ENCODE results near the gene AP2B1. TPM values are rescaled to one million over a fixed set of nuclear protein-coding genes. Genes with fewer than 3 reads are reported as not detected.

AP2B1 gene
- total RNA-seq, 1 experiment from 2014 or later: 195 TPM

GRCh38 chr17:35546487-35546886 is 40.6 kb upstream of the AP2B1 start:
- CTCF ChIA-PET: no interaction called here
- POLR2A ChIA-PET: no interaction called here

More at GRCh38 chr17:35546487-35546886, 40.6 kb upstream of the AP2B1 start:
- no peaks in the 10 kb centered on the region for H3K36me3 Mint-ChIP-seq
- peaks cover 36% of the 10 kb centered on the region for H3K27me3 Mint-ChIP-seq (ENCODE audit: low read depth)
- DNase-seq (ENCODE audit: low spot score): no peak
- no peak overlapping the region for H3K4me3 Mint-ChIP-seq
- TF ChIP-seq CTCF (IDR thresholded peaks at IDR 0.05) (no peak), CREM (CRISPR knock-in tag; IDR thresholded peaks at IDR 0.05) (no peak), MXD4 (CRISPR knock-in tag; IDR thresholded peaks at IDR 0.05; ENCODE audit: borderline replicate concordance) (no peak), JAZF1 (CRISPR knock-in tag; IDR thresholded peaks at IDR 0.05) (no peak), SP1 (CRISPR knock-in tag; conservative IDR thresholded peaks at IDR 0.05) (no peak), ZNF671 (CRISPR knock-in tag; IDR thresholded peaks at IDR 0.05) (no peak), ATF1 (CRISPR knock-in tag; IDR thresholded peaks at IDR 0.05) (no peak), ELF4 (CRISPR knock-in tag; IDR thresholded peaks at IDR 0.05; ENCODE audit: low read depth) (no peak), E2F1 (CRISPR knock-in tag; IDR thresholded peaks at IDR 0.05) (no peak), TEAD4 (CRISPR knock-in tag; IDR thresholded peaks at IDR 0.05) (no peak), NFATC4 (CRISPR knock-in tag; IDR thresholded peaks at IDR 0.05) (no peak), NR3C1 (CRISPR knock-in tag; conservative IDR thresholded peaks at IDR 0.05; ENCODE audit: low read depth) (no peak), TP53 (CRISPR knock-in tag; IDR thresholded peaks at IDR 0.05) (no peak)
- TF ChIP-seq, protein P1, sequence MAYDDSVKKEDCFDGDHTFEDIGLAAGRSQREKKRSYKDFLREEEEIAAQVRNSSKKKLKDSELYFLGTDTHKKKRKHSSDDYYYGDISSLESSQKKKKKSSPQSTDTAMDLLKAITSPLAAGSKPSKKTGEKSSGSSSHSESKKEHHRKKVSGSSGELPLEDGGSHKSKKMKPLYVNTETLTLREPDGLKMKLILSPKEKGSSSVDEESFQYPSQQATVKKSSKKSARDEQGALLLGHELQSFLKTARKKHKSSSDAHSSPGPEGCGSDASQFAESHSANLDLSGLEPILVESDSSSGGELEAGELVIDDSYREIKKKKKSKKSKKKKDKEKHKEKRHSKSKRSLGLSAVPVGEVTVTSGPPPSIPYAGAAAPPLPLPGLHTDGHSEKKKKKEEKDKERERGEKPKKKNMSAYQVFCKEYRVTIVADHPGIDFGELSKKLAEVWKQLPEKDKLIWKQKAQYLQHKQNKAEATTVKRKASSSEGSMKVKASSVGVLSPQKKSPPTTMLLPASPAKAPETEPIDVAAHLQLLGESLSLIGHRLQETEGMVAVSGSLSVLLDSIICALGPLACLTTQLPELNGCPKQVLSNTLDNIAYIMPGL (CRISPR knock-in tag; IDR thresholded peaks at IDR 0.05): no peak
- TF ChIP-seq, protein P2, sequence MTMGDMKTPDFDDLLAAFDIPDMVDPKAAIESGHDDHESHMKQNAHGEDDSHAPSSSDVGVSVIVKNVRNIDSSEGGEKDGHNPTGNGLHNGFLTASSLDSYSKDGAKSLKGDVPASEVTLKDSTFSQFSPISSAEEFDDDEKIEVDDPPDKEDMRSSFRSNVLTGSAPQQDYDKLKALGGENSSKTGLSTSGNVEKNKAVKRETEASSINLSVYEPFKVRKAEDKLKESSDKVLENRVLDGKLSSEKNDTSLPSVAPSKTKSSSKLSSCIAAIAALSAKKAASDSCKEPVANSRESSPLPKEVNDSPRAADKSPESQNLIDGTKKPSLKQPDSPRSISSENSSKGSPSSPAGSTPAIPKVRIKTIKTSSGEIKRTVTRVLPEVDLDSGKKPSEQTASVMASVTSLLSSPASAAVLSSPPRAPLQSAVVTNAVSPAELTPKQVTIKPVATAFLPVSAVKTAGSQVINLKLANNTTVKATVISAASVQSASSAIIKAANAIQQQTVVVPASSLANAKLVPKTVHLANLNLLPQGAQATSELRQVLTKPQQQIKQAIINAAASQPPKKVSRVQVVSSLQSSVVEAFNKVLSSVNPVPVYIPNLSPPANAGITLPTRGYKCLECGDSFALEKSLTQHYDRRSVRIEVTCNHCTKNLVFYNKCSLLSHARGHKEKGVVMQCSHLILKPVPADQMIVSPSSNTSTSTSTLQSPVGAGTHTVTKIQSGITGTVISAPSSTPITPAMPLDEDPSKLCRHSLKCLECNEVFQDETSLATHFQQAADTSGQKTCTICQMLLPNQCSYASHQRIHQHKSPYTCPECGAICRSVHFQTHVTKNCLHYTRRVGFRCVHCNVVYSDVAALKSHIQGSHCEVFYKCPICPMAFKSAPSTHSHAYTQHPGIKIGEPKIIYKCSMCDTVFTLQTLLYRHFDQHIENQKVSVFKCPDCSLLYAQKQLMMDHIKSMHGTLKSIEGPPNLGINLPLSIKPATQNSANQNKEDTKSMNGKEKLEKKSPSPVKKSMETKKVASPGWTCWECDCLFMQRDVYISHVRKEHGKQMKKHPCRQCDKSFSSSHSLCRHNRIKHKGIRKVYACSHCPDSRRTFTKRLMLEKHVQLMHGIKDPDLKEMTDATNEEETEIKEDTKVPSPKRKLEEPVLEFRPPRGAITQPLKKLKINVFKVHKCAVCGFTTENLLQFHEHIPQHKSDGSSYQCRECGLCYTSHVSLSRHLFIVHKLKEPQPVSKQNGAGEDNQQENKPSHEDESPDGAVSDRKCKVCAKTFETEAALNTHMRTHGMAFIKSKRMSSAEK (CRISPR knock-in tag; IDR thresholded peaks at IDR 0.05; ENCODE audit: borderline replicate concordance): no peak
- TF ChIP-seq, protein P3, sequence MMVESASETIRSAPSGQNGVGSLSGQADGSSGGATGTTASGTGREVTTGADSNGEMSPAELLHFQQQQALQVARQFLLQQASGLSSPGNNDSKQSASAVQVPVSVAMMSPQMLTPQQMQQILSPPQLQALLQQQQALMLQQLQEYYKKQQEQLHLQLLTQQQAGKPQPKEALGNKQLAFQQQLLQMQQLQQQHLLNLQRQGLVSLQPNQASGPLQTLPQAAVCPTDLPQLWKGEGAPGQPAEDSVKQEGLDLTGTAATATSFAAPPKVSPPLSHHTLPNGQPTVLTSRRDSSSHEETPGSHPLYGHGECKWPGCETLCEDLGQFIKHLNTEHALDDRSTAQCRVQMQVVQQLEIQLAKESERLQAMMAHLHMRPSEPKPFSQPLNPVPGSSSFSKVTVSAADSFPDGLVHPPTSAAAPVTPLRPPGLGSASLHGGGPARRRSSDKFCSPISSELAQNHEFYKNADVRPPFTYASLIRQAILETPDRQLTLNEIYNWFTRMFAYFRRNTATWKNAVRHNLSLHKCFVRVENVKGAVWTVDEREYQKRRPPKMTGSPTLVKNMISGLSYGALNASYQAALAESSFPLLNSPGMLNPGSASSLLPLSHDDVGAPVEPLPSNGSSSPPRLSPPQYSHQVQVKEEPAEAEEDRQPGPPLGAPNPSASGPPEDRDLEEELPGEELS (CRISPR knock-in tag; IDR thresholded peaks at IDR 0.05): no peak
- TF ChIP-seq, protein P4, sequence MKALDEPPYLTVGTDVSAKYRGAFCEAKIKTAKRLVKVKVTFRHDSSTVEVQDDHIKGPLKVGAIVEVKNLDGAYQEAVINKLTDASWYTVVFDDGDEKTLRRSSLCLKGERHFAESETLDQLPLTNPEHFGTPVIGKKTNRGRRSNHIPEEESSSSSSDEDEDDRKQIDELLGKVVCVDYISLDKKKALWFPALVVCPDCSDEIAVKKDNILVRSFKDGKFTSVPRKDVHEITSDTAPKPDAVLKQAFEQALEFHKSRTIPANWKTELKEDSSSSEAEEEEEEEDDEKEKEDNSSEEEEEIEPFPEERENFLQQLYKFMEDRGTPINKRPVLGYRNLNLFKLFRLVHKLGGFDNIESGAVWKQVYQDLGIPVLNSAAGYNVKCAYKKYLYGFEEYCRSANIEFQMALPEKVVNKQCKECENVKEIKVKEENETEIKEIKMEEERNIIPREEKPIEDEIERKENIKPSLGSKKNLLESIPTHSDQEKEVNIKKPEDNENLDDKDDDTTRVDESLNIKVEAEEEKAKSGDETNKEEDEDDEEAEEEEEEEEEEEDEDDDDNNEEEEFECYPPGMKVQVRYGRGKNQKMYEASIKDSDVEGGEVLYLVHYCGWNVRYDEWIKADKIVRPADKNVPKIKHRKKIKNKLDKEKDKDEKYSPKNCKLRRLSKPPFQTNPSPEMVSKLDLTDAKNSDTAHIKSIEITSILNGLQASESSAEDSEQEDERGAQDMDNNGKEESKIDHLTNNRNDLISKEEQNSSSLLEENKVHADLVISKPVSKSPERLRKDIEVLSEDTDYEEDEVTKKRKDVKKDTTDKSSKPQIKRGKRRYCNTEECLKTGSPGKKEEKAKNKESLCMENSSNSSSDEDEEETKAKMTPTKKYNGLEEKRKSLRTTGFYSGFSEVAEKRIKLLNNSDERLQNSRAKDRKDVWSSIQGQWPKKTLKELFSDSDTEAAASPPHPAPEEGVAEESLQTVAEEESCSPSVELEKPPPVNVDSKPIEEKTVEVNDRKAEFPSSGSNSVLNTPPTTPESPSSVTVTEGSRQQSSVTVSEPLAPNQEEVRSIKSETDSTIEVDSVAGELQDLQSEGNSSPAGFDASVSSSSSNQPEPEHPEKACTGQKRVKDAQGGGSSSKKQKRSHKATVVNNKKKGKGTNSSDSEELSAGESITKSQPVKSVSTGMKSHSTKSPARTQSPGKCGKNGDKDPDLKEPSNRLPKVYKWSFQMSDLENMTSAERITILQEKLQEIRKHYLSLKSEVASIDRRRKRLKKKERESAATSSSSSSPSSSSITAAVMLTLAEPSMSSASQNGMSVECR (CRISPR knock-in tag; IDR thresholded peaks at IDR 0.05; ENCODE audit: borderline replicate concordance): no peak
- H3K4me1 Mint-ChIP-seq: peaks cover 4% of the 10 kb centered on the region
- H3K27ac Mint-ChIP-seq: no peak overlapping the region
- ATAC-seq: no peak
- no peaks in the 10 kb centered on the region for H3K9me3 Mint-ChIP-seq
